SJCRH30 (cell line): ENCODE measurements around the gene GNA14. TPM values are rescaled to one million over a fixed set of nuclear protein-coding genes. Genes with fewer than 3 reads are reported as not detected.
"Not testable (repeated sequence)": the region's sequence is repeated elsewhere in the genome, so short reads cannot be mapped to it uniquely, and the experiment has no call there.

Source experiments
- DNase-seq, 2 experiments: peaks; one replicate each; pipeline ENCODE4 v3.0.0-alpha.2; 2015 to 2020
- H3K27ac ChIP-seq: fragments of 250-450 bp; sonication (Bioruptor Pico); 2 replicates; pipeline ENCODE4 v1.5.1; 2020; ENCODE audit warnings: mild to moderate bottlenecking, moderate library complexity
- H3K27me3 ChIP-seq: fragments of 250-450 bp; sonication (Bioruptor Pico); 2 replicates; pipeline ENCODE4 v1.5.1; 2020; ENCODE audit warnings: mild to moderate bottlenecking, moderate library complexity
- H3K36me3 ChIP-seq: fragments of 250-450 bp; sonication (Bioruptor Pico); 2 replicates; pipeline ENCODE4 v1.5.1; 2020; ENCODE audit warnings: mild to moderate bottlenecking, moderate library complexity
- H3K4me1 ChIP-seq: fragments of 250-450 bp; sonication (Bioruptor Pico); 2 replicates; pipeline ENCODE4 v1.5.1; 2020; ENCODE audit warnings: mild to moderate bottlenecking, moderate library complexity
- H3K4me3 ChIP-seq: fragments of 250-450 bp; sonication (Bioruptor Pico); 2 replicates; pipeline ENCODE4 v1.5.1; 2020; ENCODE audit warnings: mild to moderate bottlenecking, moderate library complexity
- H3K9me3 ChIP-seq: fragments of 250-450 bp; sonication (Bioruptor Pico); replicated peaks from 2 replicates; pipeline ENCODE4 v1.5.1; 2020; ENCODE audit warnings: mild to moderate bottlenecking, moderate library complexity
- total RNA-seq: library from RNA; depleted of rRNA; stranded (reverse); fragments of >200 nt; shearing (Covaris generic); gene quantifications from 2 replicates; pipeline ENCODE4 v1.2.3, GENCODE V29; 2014

Gene GNA14
- total RNA-seq, 1 experiment from 2014 or later: not detected

- H3K36me3 ChIP-seq: no peaks in the 10 kb centered on the region
- peak overlapping the region; percentile 45 for H3K27ac ChIP-seq
- DNase-seq: peak; percentile 9 to 38
- peaks cover 28% of the 10 kb centered on the region for H3K4me1 ChIP-seq
- H3K9me3 ChIP-seq: no peaks in the 10 kb centered on the region
- H3K27me3 ChIP-seq: no peaks in the 10 kb centered on the region
- no peak overlapping the region for H3K4me3 ChIP-seq
Measured at GRCh38 chr9:77588271-77588937, 59.7 kb downstream of the GNA14 start.

GRCh38 chr9:77587851-77588250 is 60.3 kb downstream of the GNA14 start:
- DNase-seq: no peak
- Histone ChIP-seq H3K27me3 (no peaks in the 10 kb centered on the region), H3K9me3 (no peaks in the 10 kb centered on the region), H3K27ac (peak overlapping the region; percentile 45), H3K4me3 (no peak overlapping the region), H3K36me3 (no peaks in the 10 kb centered on the region), H3K4me1 (peaks cover 28% of the 10 kb centered on the region)

- DNase-seq: no peak
- Histone ChIP-seq H3K4me1 (peaks cover 28% of the 10 kb centered on the region), H3K9me3 (no peaks in the 10 kb centered on the region), H3K4me3 (no peak overlapping the region), H3K27me3 (no peaks in the 10 kb centered on the region), H3K27ac (peak overlapping the region; percentile 45; the same call in 1 of the 2 replicates), H3K36me3 (no peaks in the 10 kb centered on the region)
Measured at GRCh38 chr9:77587042-77587441, 61.1 kb downstream of the GNA14 start.

GRCh38 chr9:77586591-77586990 is 61.5 kb downstream of the GNA14 start:
- no peaks in the 10 kb centered on the region for H3K27me3 ChIP-seq
- H3K27ac ChIP-seq: no peak overlapping the region
- no peak for DNase-seq
- no peaks in the 10 kb centered on the region for H3K36me3 ChIP-seq
- H3K4me1 ChIP-seq: peaks cover 28% of the 10 kb centered on the region
- H3K9me3 ChIP-seq: no peaks in the 10 kb centered on the region
- no peak overlapping the region for H3K4me3 ChIP-seq

GRCh38 chr9:77585335-77585786 is 62.8 kb downstream of the GNA14 start:
- Histone ChIP-seq H3K27me3 (no peaks in the 10 kb centered on the region), H3K4me1 (peaks cover 28% of the 10 kb centered on the region), H3K27ac (no peak overlapping the region), H3K36me3 (no peaks in the 10 kb centered on the region), H3K9me3 (no peaks in the 10 kb centered on the region), H3K4me3 (no peak overlapping the region)
- no peak for DNase-seq

GRCh38 chr9:77584927-77585326 is 63.2 kb downstream of the GNA14 start:
- H3K4me3 ChIP-seq, H3K27me3 ChIP-seq, H3K27ac ChIP-seq, H3K36me3 ChIP-seq, H3K9me3 ChIP-seq, DNase-seq: not testable (repeated sequence)
- peaks cover 28% of the 10 kb centered on the region for H3K4me1 ChIP-seq

GRCh38 chr9:77582961-77583576 is 65.1 kb downstream of the GNA14 start:
- DNase-seq: no peak
- H3K36me3 ChIP-seq: no peaks in the 10 kb centered on the region
- H3K9me3 ChIP-seq: no peaks in the 10 kb centered on the region
- H3K4me1 ChIP-seq: peaks cover 16% of the 10 kb centered on the region
- H3K27ac ChIP-seq: no peak overlapping the region
- no peak overlapping the region for H3K4me3 ChIP-seq
- H3K27me3 ChIP-seq: no peaks in the 10 kb centered on the region

GRCh38 chr9:77582525-77582924 is 65.6 kb downstream of the GNA14 start:
- Histone ChIP-seq H3K9me3 (no peaks in the 10 kb centered on the region), H3K4me1 (peaks cover 10% of the 10 kb centered on the region), H3K27me3 (no peaks in the 10 kb centered on the region), H3K36me3 (no peaks in the 10 kb centered on the region), H3K4me3 (no peak overlapping the region), H3K27ac (no peak overlapping the region)
- no peak for DNase-seq

- H3K27ac ChIP-seq: no peak overlapping the region
- DNase-seq: peak; percentile 45 to 75
Measured at GRCh38 chr9:77575785-77576184, 72.3 kb downstream of the GNA14 start.

GRCh38 chr9:77569335-77569734 is 78.8 kb downstream of the GNA14 start:
- Histone ChIP-seq H3K27me3 (no peaks in the 10 kb centered on the region), H3K36me3 (no peaks in the 10 kb centered on the region), H3K9me3 (no peaks in the 10 kb centered on the region), H3K4me3 (no peak overlapping the region), H3K4me1 (no peaks in the 10 kb centered on the region), H3K27ac (no peak overlapping the region)
- peak in 1 of 2 experiments; percentile 36 for DNase-seq

More at GRCh38 chr9:77575785-77576184, 72.3 kb downstream of the GNA14 start:
- Histone ChIP-seq H3K27me3 (no peaks in the 10 kb centered on the region; the same call in 1 of the 2 replicates), H3K4me3 (no peak overlapping the region), H3K36me3 (no peaks in the 10 kb centered on the region), H3K9me3 (no peaks in the 10 kb centered on the region), H3K4me1 (no peaks in the 10 kb centered on the region)

- Histone ChIP-seq H3K27me3 (0 out of 2 replicates have a peak, but pooled peaks cover 3% of the 10 kb centered on the region), H3K27ac (no peak overlapping the region), H3K36me3 (no peaks in the 10 kb centered on the region), H3K9me3 (no peaks in the 10 kb centered on the region), H3K4me1 (no peaks in the 10 kb centered on the region), H3K4me3 (no peak overlapping the region)
- DNase-seq: no peak
Measured at GRCh38 chr9:77563174-77563573, 84.9 kb downstream of the GNA14 start.

- Histone ChIP-seq H3K4me1 (no peaks in the 10 kb centered on the region), H3K36me3 (no peaks in the 10 kb centered on the region), H3K9me3 (no peaks in the 10 kb centered on the region), H3K27me3 (peaks cover 3% of the 10 kb centered on the region; the same call in 1 of the 2 replicates), H3K27ac (no peak overlapping the region), H3K4me3 (no peak overlapping the region)
- DNase-seq: no peak
Measured at GRCh38 chr9:77562019-77562748, 85.9 kb downstream of the GNA14 start.

GRCh38 chr9:77561331-77562018 is 86.6 kb downstream of the GNA14 start:
- H3K36me3 ChIP-seq: no peaks in the 10 kb centered on the region
- no peaks in the 10 kb centered on the region for H3K4me1 ChIP-seq

GRCh38 chr9:77556396-77556795 is 91.7 kb downstream of the GNA14 start:
- DNase-seq: no peak

More at GRCh38 chr9:77561331-77562018, 86.6 kb downstream of the GNA14 start:
- Histone ChIP-seq H3K9me3 (no peaks in the 10 kb centered on the region), H3K27ac (no peak overlapping the region), H3K27me3 (peaks cover 3% of the 10 kb centered on the region; the same call in 1 of the 2 replicates), H3K4me3 (no peak overlapping the region)
- DNase-seq: no peak

More at GRCh38 chr9:77556396-77556795, 91.7 kb downstream of the GNA14 start:
- Histone ChIP-seq H3K4me3 (no peak overlapping the region), H3K4me1 (no peaks in the 10 kb centered on the region), H3K9me3 (no peaks in the 10 kb centered on the region), H3K27me3 (no peaks in the 10 kb centered on the region; the same call in 1 of the 2 replicates), H3K36me3 (no peaks in the 10 kb centered on the region), H3K27ac (no peak overlapping the region)
